HepG2 (cell line): Measurements from ENCODE around the gene COBL. TPM values are rescaled to one million over a fixed set of nuclear protein-coding genes. Genes with fewer than 3 reads are reported as not detected.

Experiments
- CENPX ChIP-seq: sonication (generic); formaldehyde crosslinking; IDR thresholded peaks from 2 replicates; pipeline ENCODE4 v1.9.0; 2021; ENCODE audit warnings: mild to moderate bottlenecking, missing genetic modification reagents, moderate library complexity
- HIVEP1 ChIP-seq: sonication (generic); formaldehyde crosslinking; IDR thresholded peaks from 2 replicates; pipeline ENCODE4 v1.4.0; 2020; ENCODE audit warnings: mild to moderate bottlenecking, missing genetic modification reagents
- HNF4G ChIP-seq, 2 experiments: sonication (generic) in 1 of 2; formaldehyde crosslinking in 1 of 2; IDR thresholded peaks; 2 replicates each; pipeline versions ENCODE4 v1.4.0 to v1.6.1; 2011 to 2020; ENCODE audit warnings: borderline replicate concordance in 2 of 2, low read depth in 2 of 2, mild to moderate bottlenecking in 2 of 2, low read length in 1 of 2, missing genetic modification reagents in 1 of 2, moderate library complexity in 1 of 2
- NCOA5 ChIP-seq: sonication (generic); formaldehyde crosslinking; IDR thresholded peaks from 2 replicates; pipeline ENCODE4 v1.4.0; 2020; ENCODE audit warnings: missing genetic modification reagents
- NKX3-1 ChIP-seq: sonication (generic); formaldehyde crosslinking; IDR thresholded peaks from 2 replicates; pipeline ENCODE4 v1.5.0; 2020; ENCODE audit warnings: missing genetic modification reagents
- SMAD3 ChIP-seq: sonication (generic); formaldehyde crosslinking; IDR thresholded peaks from 2 replicates; pipeline ENCODE4 v1.4.0; 2020; ENCODE audit warnings: missing genetic modification reagents
- WIZ ChIP-seq: sonication (generic); formaldehyde crosslinking; IDR thresholded peaks from 2 replicates; pipeline ENCODE4 v1.5.1; 2020; ENCODE audit warnings: mild to moderate bottlenecking, missing genetic modification reagents
- ZNF274 ChIP-seq: sonication (generic); formaldehyde crosslinking; IDR thresholded peaks from 2 replicates; pipeline ENCODE4 v1.5.1; 2020; ENCODE audit warnings: mild to moderate bottlenecking, missing genetic modification reagents
- ZNF44 ChIP-seq: sonication (generic); formaldehyde crosslinking; IDR thresholded peaks from 2 replicates; pipeline ENCODE4 v1.5.1; 2020; ENCODE audit warnings: mild to moderate bottlenecking, missing genetic modification reagents
- ZSCAN25 ChIP-seq: sonication (generic); formaldehyde crosslinking; IDR thresholded peaks from 2 replicates; pipeline ENCODE4 v1.8.0; 2022; ENCODE audit warnings: mild to moderate bottlenecking, missing genetic modification reagents
- polyA plus RNA-seq, 8 experiments: library from polyadenylated mRNA; depleted of rRNA in 3 of 8; stranded (reverse) in 7 of 8; unstranded in 1 of 8; fragments of >200 nt; fragmentation: Illumina TruSeq in 4 of 8; extraction: Trizol in 4 of 8; gene quantifications; 2 replicates each; pipeline versions ENCODE4 v1.2.1 to v1.2.3, GENCODE V29; 2011 to 2016; ENCODE audit warnings: low read depth in 4 of 8, missing spikeins in 1 of 8, mixed read lengths in 1 of 8; ENCODE audit not compliant: insufficient read depth in 1 of 8
- total RNA-seq, 5 experiments: library from RNA; depleted of rRNA; stranded (reverse); fragments of >200 nt; fragmentation: Illumina TruSeq; extraction: Trizol; gene quantifications; 2 replicates each; pipeline ENCODE4 v1.2.3, GENCODE V29; 2016; ENCODE audit warnings: low read depth in 1 of 5
- TF ChIP-seq, protein P1 (sequence below): sonication (generic); formaldehyde crosslinking; IDR thresholded peaks from 2 replicates; pipeline ENCODE4 v1.9.0; 2021; ENCODE audit warnings: mild to moderate bottlenecking, missing genetic modification reagents
- TF ChIP-seq, protein P2 (sequence below): sonication (generic); formaldehyde crosslinking; IDR thresholded peaks from 2 replicates; pipeline ENCODE4 v1.4.0; 2020; ENCODE audit warnings: mild to moderate bottlenecking, low read depth, missing genetic modification reagents
- TF ChIP-seq, protein P3 (sequence below): IDR thresholded peaks from 2 replicates; pipeline ENCODE4 v1.6.1; 2016; ENCODE audit warnings: missing genetic modification reagents, missing compliant biosample characterization

COBL gene
- total and polyA plus RNA-seq, 2 of the 13 experiments (the other 11 are each of a cell fraction or from before 2014, with no cell fraction given): 3.8 to 4.9 TPM

DNA sequence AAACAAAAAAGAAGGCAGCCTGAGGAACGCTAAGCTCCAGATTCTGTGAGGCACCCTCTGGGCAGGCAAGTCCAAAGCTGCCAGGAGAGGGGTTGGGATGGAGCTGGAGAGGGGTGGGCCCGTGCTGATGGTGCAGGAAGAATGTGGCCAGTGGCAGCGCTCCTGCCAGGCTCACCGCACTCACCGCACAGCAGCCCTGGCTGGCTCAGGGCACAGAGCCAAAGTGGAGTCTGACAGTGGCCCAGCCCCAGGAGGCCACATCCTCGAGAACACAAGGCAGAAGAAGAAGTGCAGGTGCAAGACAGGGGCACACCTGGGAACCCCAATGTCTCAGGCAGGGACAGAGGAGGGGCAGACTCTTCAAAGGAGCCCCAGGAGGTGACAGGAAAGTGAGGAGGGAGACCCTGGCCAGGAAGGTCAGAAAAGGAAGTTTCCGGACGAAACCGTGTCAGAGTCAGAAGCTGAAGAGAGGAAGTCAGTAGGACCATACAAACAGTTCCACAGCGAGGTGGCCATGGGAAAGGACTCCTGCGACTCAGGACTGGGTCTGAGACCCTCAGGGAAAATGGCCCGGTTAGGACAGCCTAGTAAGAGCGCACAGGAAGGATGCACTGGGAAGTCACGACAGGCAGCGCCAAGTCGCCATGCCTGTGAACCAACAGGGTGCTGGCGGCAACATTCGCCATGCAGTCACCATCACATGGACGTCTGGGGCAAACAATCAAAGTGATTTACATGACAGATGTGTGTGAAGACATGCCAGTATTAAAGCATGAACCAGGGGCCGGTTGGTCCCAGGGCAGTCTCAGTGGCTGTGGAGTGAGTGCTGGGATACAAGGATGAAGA, 54.4 kb downstream of the COBL start (continued):
- TF ChIP-seq, protein P1, sequence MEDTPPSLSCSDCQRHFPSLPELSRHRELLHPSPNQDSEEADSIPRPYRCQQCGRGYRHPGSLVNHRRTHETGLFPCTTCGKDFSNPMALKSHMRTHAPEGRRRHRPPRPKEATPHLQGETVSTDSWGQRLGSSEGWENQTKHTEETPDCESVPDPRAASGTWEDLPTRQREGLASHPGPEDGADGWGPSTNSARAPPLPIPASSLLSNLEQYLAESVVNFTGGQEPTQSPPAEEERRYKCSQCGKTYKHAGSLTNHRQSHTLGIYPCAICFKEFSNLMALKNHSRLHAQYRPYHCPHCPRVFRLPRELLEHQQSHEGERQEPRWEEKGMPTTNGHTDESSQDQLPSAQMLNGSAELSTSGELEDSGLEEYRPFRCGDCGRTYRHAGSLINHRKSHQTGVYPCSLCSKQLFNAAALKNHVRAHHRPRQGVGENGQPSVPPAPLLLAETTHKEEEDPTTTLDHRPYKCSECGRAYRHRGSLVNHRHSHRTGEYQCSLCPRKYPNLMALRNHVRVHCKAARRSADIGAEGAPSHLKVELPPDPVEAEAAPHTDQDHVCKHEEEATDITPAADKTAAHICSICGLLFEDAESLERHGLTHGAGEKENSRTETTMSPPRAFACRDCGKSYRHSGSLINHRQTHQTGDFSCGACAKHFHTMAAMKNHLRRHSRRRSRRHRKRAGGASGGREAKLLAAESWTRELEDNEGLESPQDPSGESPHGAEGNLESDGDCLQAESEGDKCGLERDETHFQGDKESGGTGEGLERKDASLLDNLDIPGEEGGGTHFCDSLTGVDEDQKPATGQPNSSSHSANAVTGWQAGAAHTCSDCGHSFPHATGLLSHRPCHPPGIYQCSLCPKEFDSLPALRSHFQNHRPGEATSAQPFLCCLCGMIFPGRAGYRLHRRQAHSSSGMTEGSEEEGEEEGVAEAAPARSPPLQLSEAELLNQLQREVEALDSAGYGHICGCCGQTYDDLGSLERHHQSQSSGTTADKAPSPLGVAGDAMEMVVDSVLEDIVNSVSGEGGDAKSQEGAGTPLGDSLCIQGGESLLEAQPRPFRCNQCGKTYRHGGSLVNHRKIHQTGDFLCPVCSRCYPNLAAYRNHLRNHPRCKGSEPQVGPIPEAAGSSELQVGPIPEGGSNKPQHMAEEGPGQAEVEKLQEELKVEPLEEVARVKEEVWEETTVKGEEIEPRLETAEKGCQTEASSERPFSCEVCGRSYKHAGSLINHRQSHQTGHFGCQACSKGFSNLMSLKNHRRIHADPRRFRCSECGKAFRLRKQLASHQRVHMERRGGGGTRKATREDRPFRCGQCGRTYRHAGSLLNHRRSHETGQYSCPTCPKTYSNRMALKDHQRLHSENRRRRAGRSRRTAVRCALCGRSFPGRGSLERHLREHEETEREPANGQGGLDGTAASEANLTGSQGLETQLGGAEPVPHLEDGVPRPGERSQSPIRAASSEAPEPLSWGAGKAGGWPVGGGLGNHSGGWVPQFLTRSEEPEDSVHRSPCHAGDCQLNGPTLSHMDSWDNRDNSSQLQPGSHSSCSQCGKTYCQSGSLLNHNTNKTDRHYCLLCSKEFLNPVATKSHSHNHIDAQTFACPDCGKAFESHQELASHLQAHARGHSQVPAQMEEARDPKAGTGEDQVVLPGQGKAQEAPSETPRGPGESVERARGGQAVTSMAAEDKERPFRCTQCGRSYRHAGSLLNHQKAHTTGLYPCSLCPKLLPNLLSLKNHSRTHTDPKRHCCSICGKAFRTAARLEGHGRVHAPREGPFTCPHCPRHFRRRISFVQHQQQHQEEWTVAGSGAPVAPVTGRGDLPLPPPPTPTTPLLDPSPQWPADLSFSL: no peak
- TF ChIP-seq HNF4G (IDR thresholded peaks at IDR 0.05; ENCODE audit: borderline replicate concordance, low read depth, low read length) (no peak), HNF4G (CRISPR knock-in tag; IDR thresholded peaks at IDR 0.05; ENCODE audit: borderline replicate concordance, low read depth) (no peak), NCOA5 (CRISPR knock-in tag) (no peak), CENPX (no peak), WIZ (no peak), SMAD3 (no peak), ZNF44 (CRISPR knock-in tag) (no peak), NKX3-1 (CRISPR knock-in tag) (no peak), HIVEP1 (CRISPR knock-in tag) (no peak), ZNF274 (no peak), ZSCAN25 (CRISPR knock-in tag) (no peak)
- TF ChIP-seq, protein P2, sequence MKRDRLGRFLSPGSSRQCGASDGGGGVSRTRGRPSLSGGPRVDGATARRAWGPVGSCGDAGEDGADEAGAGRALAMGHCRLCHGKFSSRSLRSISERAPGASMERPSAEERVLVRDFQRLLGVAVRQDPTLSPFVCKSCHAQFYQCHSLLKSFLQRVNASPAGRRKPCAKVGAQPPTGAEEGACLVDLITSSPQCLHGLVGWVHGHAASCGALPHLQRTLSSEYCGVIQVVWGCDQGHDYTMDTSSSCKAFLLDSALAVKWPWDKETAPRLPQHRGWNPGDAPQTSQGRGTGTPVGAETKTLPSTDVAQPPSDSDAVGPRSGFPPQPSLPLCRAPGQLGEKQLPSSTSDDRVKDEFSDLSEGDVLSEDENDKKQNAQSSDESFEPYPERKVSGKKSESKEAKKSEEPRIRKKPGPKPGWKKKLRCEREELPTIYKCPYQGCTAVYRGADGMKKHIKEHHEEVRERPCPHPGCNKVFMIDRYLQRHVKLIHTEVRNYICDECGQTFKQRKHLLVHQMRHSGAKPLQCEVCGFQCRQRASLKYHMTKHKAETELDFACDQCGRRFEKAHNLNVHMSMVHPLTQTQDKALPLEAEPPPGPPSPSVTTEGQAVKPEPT: no peak
- TF ChIP-seq, protein P3, sequence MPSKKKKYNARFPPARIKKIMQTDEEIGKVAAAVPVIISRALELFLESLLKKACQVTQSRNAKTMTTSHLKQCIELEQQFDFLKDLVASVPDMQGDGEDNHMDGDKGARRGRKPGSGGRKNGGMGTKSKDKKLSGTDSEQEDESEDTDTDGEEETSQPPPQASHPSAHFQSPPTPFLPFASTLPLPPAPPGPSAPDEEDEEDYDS (CRISPR knock-in tag): no peak
